Panc1 (cell line): ENCODE results near the gene BDH1. TPM values are rescaled to one million over a fixed set of nuclear protein-coding genes. Genes with fewer than 3 reads are reported as not detected.
"Not testable (repeated sequence)": the region's sequence is repeated elsewhere in the genome, so short reads cannot be mapped to it uniquely, and the experiment has no call there.

Source experiments
- ATAC-seq: fragments of 200-7000 bp; cut with Tn5 transposase; 2 replicates; pipeline ENCODE4 v1.9.1; 2020; ENCODE audit warnings: mild to moderate bottlenecking, moderate library complexity
- BruUV-seq: library from RNA; stranded (reverse); fragments of 400-500 nt; replicated peaks from 2 replicates; lab custom pipeline; 2021; lab: Mats Ljungman, UMichigan
- CTCF ChIA-PET: fragments of 300-600 bp; sonication (Branson Sonifier 250); formaldehyde crosslinking; loops from one replicate; lab custom pipeline; 2022; ENCODE audit warnings: antibody characterized with exemption; lab: Charles Lee
- POLR2A ChIA-PET: fragments of 300-600 bp; sonication (Branson Sonifier 250); formaldehyde crosslinking; loops from one replicate; lab custom pipeline; 2022; ENCODE audit warnings: antibody characterized with exemption; lab: Charles Lee
- DNase-seq: peaks from one replicate; pipeline ENCODE4 v3.0.0-alpha.2; 2010; ENCODE audit warnings: low read depth, low spot score
- H3K27ac ChIP-seq: 2 replicates; pipeline ENCODE4 v1.5.1; 2011; ENCODE audit warnings: mild to moderate bottlenecking, low read length, inconsistent platforms
- H3K27me3 ChIP-seq: fragments of 200-500 bp; sonication (Bioruptor generic); 2 replicates; pipeline ENCODE4 v1.6.0; 2014; ENCODE audit warnings: low read length, inconsistent platforms; ENCODE audit not compliant: control insufficient read depth, insufficient read depth
- H3K36me3 ChIP-seq: fragments of 200-500 bp; sonication (Bioruptor generic); 2 replicates; pipeline ENCODE4 v1.5.1; 2014; ENCODE audit warnings: inconsistent platforms, mild to moderate bottlenecking, low read length, moderate library complexity; ENCODE audit not compliant: control insufficient read depth, insufficient read depth
- H3K4me1 ChIP-seq: 2 replicates; pipeline ENCODE4 v1.5.1; 2011; ENCODE audit warnings: inconsistent platforms, mild to moderate bottlenecking, low read length, moderate library complexity; ENCODE audit not compliant: control insufficient read depth, insufficient read depth
- H3K4me3 ChIP-seq, 2 experiments: 2 replicates each; pipeline ENCODE4 v1.5.1; 2011 to 2012; ENCODE audit warnings: low read depth in 2 of 2, low read length in 2 of 2, mild to moderate bottlenecking in 2 of 2, inconsistent platforms in 1 of 2, moderate library complexity in 1 of 2
- H3K9me3 ChIP-seq: fragments of 200-500 bp; sonication (Bioruptor generic); 2 replicates; pipeline ENCODE4 v1.5.1; 2014; ENCODE audit warnings: low read depth, mild to moderate bottlenecking, inconsistent platforms, low read length, moderate library complexity; ENCODE audit not compliant: control insufficient read depth, insufficient read depth
- POLR2AphosphoS5 ChIP-seq: IDR thresholded peaks from 2 replicates; pipeline ENCODE4 v1.6.1; 2012; ENCODE audit warnings: mild to moderate bottlenecking, low read depth, low read length, moderate library complexity
- SIN3A ChIP-seq: IDR thresholded peaks from 2 replicates; pipeline ENCODE4 v1.6.1; 2012; ENCODE audit warnings: low read depth, mild to moderate bottlenecking, low read length, moderate library complexity, borderline replicate concordance; ENCODE audit not compliant: insufficient read depth
- TCF7L2 ChIP-seq: IDR thresholded peaks from 2 replicates; pipeline ENCODE4 v1.6.1; 2011; ENCODE audit warnings: mild to moderate bottlenecking, low read depth, low read length, inconsistent platforms
- in situ Hi-C: cut with HindIII; loops from 2 replicates; pipeline ENCODE4 v1.10.0; 2016; ENCODE audit warnings: low sequenced_read_pairs, low pct_unique_long_range_greater_than_20kb
- intact Hi-C: fragments of 100-400 bp; cut with micrococcal nuclease; formaldehyde crosslinking; loops from one replicate; pipeline ENCODE4 v1.10.0; 2022; ENCODE audit not compliant: unreplicated experiment
- total RNA-seq: library from RNA; stranded (reverse); gene quantifications from one replicate; pipeline ENCODE4 v1.2.1, GENCODE V29; 2021; ENCODE audit not compliant: unreplicated experiment
- TF ChIP-seq, protein P1 (sequence below), 2 experiments: IDR thresholded peaks; 2 replicates each; pipeline ENCODE4 v1.6.1; 2011 to 2012; ENCODE audit warnings: low read depth in 2 of 2, control low read depth in 1 of 2, low read length in 1 of 2, mild to moderate bottlenecking in 1 of 2, moderate library complexity in 1 of 2; ENCODE audit not compliant: insufficient read depth in 1 of 2
- TF ChIP-seq, protein P2 (sequence below): fragments of 450-650 bp; IDR thresholded peaks from 2 replicates; pipeline ENCODE4 v1.5.1; 2017; ENCODE audit warnings: mild to moderate bottlenecking

The BDH1 gene
- total RNA-seq, 1 experiment from 2014 or later = 4.8 TPM

- no peak for ATAC-seq
- H3K9me3 ChIP-seq = no peaks in the 10 kb centered on the region
- TF ChIP-seq TCF7L2 (no peak), SIN3A (no peak), POLR2AphosphoS5 (no peak)
- TF ChIP-seq, protein P1, sequence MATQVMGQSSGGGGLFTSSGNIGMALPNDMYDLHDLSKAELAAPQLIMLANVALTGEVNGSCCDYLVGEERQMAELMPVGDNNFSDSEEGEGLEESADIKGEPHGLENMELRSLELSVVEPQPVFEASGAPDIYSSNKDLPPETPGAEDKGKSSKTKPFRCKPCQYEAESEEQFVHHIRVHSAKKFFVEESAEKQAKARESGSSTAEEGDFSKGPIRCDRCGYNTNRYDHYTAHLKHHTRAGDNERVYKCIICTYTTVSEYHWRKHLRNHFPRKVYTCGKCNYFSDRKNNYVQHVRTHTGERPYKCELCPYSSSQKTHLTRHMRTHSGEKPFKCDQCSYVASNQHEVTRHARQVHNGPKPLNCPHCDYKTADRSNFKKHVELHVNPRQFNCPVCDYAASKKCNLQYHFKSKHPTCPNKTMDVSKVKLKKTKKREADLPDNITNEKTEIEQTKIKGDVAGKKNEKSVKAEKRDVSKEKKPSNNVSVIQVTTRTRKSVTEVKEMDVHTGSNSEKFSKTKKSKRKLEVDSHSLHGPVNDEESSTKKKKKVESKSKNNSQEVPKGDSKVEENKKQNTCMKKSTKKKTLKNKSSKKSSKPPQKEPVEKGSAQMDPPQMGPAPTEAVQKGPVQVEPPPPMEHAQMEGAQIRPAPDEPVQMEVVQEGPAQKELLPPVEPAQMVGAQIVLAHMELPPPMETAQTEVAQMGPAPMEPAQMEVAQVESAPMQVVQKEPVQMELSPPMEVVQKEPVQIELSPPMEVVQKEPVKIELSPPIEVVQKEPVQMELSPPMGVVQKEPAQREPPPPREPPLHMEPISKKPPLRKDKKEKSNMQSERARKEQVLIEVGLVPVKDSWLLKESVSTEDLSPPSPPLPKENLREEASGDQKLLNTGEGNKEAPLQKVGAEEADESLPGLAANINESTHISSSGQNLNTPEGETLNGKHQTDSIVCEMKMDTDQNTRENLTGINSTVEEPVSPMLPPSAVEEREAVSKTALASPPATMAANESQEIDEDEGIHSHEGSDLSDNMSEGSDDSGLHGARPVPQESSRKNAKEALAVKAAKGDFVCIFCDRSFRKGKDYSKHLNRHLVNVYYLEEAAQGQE (IDR thresholded peaks at IDR 0.05; ENCODE audit: insufficient read depth in 1 of 2, low read depth in 2 of 2, low read length in 1 of 2) = no peak
- TF ChIP-seq, protein P2, sequence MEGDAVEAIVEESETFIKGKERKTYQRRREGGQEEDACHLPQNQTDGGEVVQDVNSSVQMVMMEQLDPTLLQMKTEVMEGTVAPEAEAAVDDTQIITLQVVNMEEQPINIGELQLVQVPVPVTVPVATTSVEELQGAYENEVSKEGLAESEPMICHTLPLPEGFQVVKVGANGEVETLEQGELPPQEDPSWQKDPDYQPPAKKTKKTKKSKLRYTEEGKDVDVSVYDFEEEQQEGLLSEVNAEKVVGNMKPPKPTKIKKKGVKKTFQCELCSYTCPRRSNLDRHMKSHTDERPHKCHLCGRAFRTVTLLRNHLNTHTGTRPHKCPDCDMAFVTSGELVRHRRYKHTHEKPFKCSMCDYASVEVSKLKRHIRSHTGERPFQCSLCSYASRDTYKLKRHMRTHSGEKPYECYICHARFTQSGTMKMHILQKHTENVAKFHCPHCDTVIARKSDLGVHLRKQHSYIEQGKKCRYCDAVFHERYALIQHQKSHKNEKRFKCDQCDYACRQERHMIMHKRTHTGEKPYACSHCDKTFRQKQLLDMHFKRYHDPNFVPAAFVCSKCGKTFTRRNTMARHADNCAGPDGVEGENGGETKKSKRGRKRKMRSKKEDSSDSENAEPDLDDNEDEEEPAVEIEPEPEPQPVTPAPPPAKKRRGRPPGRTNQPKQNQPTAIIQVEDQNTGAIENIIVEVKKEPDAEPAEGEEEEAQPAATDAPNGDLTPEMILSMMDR = no peak
- H3K27me3 ChIP-seq = no peaks in the 10 kb centered on the region
- no peaks in the 10 kb centered on the region for H3K36me3 ChIP-seq
- no TSS peak for BruUV-seq
- no peak overlapping the region for H3K27ac ChIP-seq
- no peak overlapping the region for H3K4me3 ChIP-seq
- DNase-seq = no peak
- H3K4me1 ChIP-seq = no peaks in the 10 kb centered on the region
- in situ Hi-C loops = no loop called here
- CTCF ChIA-PET = no interaction called here
- intact Hi-C loops = no loop called here
- POLR2A ChIA-PET = no interaction called here
These were observed 75.4 kb downstream of the BDH1 start for GRCh38 chr3:197480320-197480719.

- BruUV-seq = no TSS peak
- ChIA-PET CTCF (interaction anchor here (0.6 kb wide), 1 partner anchor 163 kb away, joined by 12 read pairs; no protein-coding TSS in a partner anchor), POLR2A (interaction anchor here (0.6 kb wide), 1 partner anchor 297 kb away, joined by 4 read pairs; no protein-coding TSS in a partner anchor)
- no peaks in the 10 kb centered on the region for H3K4me1 ChIP-seq
- H3K27me3 ChIP-seq = no peaks in the 10 kb centered on the region
- no peak overlapping the region for H3K27ac ChIP-seq
- DNase-seq = no peak
- H3K9me3 ChIP-seq = no peaks in the 10 kb centered on the region
- no peaks in the 10 kb centered on the region for H3K36me3 ChIP-seq
- TF ChIP-seq SIN3A = no peak
- TF ChIP-seq, protein P1 (IDR thresholded peaks at IDR 0.05; ENCODE audit: insufficient read depth in 1 of 2, low read depth in 2 of 2, low read length in 1 of 2) = no peak
- TF ChIP-seq POLR2AphosphoS5 = no peak
- TF ChIP-seq, protein P2 = no peak
- TF ChIP-seq TCF7L2 = no peak
- H3K4me3 ChIP-seq = no peak overlapping the region
- in situ Hi-C loops = no loop called here
- intact Hi-C loops = no loop called here
- peak; percentile 78 for ATAC-seq
These were observed 76.8 kb downstream of the BDH1 start for GRCh38 chr3:197478746-197479668.

DNA sequence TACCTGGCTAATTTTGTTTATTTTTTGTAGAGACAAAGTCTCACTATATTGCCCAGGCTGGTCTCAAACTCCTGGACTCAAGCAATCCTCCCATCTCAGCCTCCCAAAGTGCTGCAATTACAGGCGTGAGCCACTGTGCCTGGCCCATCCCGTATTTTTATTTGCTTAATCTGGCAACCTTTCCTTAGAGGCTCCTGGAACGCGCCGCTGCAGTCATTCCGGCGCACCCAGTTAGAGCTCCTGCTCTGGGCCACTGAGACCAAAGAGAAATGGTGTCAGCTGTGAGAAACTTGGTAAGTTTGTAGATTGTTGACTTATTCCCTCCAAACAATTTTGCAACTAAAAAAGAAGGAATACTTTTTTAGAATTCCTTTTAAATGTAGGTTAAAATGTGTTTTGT, 78.0 kb downstream of the BDH1 start:
- H3K9me3 ChIP-seq, ATAC-seq, H3K4me1 ChIP-seq, H3K27ac ChIP-seq, POLR2A ChIA-PET, DNase-seq, intact Hi-C loops, H3K4me3 ChIP-seq, in situ Hi-C loops, BruUV-seq, CTCF ChIA-PET, H3K27me3 ChIP-seq, H3K36me3 ChIP-seq: not testable (repeated sequence)
